ENCODE measurements around the gene DUSP2. TPM values are rescaled to one million over a fixed set of nuclear protein-coding genes. Genes with fewer than 3 reads are reported as not detected.

The DUSP2 gene
- total and polyA plus RNA-seq, 7 donors, result 0.64 to 5.8 (median 2.4) TPM

- H3K36me3 ChIP-seq (ENCODE audit: insufficient read depth in 1 of 2, low read depth in 1 of 2), result no peaks in the 10 kb centered on the region
- H3K27me3 ChIP-seq (ENCODE audit: insufficient read depth in 3 of 3, low read length in 2 of 3), result no peaks in the 10 kb centered on the region
- H3K9me3 ChIP-seq, result peaks cover 4% of the 10 kb centered on the region
- TF ChIP-seq, protein P1, sequence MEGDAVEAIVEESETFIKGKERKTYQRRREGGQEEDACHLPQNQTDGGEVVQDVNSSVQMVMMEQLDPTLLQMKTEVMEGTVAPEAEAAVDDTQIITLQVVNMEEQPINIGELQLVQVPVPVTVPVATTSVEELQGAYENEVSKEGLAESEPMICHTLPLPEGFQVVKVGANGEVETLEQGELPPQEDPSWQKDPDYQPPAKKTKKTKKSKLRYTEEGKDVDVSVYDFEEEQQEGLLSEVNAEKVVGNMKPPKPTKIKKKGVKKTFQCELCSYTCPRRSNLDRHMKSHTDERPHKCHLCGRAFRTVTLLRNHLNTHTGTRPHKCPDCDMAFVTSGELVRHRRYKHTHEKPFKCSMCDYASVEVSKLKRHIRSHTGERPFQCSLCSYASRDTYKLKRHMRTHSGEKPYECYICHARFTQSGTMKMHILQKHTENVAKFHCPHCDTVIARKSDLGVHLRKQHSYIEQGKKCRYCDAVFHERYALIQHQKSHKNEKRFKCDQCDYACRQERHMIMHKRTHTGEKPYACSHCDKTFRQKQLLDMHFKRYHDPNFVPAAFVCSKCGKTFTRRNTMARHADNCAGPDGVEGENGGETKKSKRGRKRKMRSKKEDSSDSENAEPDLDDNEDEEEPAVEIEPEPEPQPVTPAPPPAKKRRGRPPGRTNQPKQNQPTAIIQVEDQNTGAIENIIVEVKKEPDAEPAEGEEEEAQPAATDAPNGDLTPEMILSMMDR (IDR thresholded peaks at IDR 0.05), result no peak
- intact Hi-C loops (cut with DNase I), result no loop called here
- 74 to 81% (median 79%) methylated on average over 9 of the region's 9 CpGs for WGBS, 3 donors
- no peaks in the 10 kb centered on the region for H3K4me1 ChIP-seq
- DNase-seq (no peak), ATAC-seq (no peak)
- H3K27ac ChIP-seq, result no peak overlapping the region
- no peak overlapping the region for H3K4me3 ChIP-seq
Observed at GRCh38 chr2:96106991-96107707, 38.1 kb downstream of the DUSP2 start.

DNA sequence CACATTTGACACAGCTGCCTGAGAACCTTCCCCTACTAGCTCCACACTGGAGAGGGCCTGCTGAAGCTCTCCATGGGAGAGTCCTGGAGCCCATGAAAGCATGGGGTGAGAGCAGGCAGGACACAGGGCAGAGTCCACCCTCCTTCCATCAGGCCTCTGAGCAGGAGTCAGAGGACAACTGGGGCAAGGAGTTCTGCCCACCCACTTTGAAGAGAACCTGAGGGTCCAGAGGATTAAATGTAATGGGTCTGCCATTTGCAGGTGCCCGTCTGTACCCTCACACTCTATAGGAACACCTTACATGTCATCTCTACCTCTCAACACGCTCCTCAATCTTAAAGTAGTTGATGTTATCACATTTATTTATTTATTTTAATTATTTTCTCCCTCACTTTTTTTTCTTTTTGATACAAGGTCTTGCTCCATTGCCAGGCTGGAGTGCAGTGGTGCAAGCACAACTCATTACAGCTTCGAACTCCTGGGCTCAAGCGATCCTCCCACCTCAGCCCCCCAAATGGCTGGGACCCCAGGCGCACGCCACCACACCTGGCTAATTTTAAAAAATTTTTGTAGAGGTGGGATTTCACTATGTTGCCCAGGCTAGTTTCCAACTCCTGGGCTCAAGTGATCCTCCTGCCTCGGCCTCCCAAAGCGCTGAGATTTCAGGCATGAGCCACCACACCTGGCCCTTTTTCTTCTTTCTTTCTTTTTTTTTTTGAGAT, 39.1 kb downstream of the DUSP2 start:
- ATAC-seq (no peak), DNase-seq (no peak)
- intact Hi-C loops (cut with DNase I), result no loop called here
- H3K36me3 ChIP-seq (ENCODE audit: insufficient read depth in 1 of 2, low read depth in 1 of 2), result no peaks in the 10 kb centered on the region
- no peaks in the 10 kb centered on the region for H3K4me1 ChIP-seq
- peaks cover 4% of the 10 kb centered on the region for H3K9me3 ChIP-seq
- WGBS, 3 donors, result 98 to 99% (median 98%) methylated on average over 8 of the region's 8 CpGs
- no peaks in the 10 kb centered on the region for H3K27me3 ChIP-seq (ENCODE audit: insufficient read depth in 3 of 3, low read length in 2 of 3)
- TF ChIP-seq, protein P1 (IDR thresholded peaks at IDR 0.05), result no peak
- H3K4me3 ChIP-seq, result no peak overlapping the region
- H3K27ac ChIP-seq, result no peak overlapping the region

DNA sequence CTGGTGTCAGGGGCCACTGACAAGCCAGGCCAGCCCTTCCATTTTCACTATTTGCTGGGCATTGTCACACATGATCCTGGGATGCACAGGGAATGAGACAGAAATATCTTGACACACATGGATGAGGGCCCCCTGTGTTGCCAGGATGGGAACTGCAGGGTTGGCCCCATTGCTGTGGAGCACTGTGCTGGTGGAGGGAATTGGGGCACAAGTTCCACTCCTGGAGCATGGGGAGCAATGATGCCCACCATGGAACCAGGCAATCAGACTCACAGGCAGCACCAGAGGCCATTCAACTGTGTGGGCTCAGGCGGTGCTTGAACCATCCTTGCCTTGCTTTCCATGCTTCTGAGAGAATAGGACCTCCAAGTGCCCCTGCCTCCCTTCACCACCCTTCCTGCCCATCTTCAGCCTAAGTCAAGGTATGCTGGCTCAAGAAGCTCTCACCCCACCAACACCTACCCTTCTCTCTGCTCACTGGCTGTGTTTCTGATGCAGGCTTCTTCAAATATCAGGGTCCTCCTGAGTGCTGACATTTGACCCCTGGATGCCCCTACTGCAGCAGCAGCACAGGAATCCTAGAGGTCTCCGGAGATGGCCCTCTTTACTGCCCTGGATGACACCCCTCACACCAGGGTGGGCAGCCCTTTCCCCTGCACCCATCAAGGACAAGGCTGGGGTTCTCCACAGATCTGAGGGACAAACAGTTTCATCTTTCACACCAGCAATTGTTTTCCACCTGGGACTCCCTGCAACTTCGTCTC, 39.9 kb downstream of the DUSP2 start:
- H3K4me1 ChIP-seq, result no peaks in the 10 kb centered on the region
- peaks cover 4% of the 10 kb centered on the region for H3K9me3 ChIP-seq
- WGBS, 3 donors, result 91 to 96% (median 94%) methylated on average over 3 of the region's 3 CpGs
- no peak overlapping the region for H3K27ac ChIP-seq
- no peak overlapping the region for H3K4me3 ChIP-seq
- ATAC-seq (no peak), DNase-seq (no peak)
- TF ChIP-seq, protein P1 (IDR thresholded peaks at IDR 0.05), result no peak
- H3K36me3 ChIP-seq (ENCODE audit: insufficient read depth in 1 of 2, low read depth in 1 of 2), result no peaks in the 10 kb centered on the region
- intact Hi-C loops (cut with DNase I), result no loop called here
- H3K27me3 ChIP-seq (ENCODE audit: insufficient read depth in 3 of 3, low read length in 2 of 3), result no peaks in the 10 kb centered on the region

- H3K27ac ChIP-seq, result no peak overlapping the region
- no peak for ATAC-seq
- H3K4me1 ChIP-seq, result no peaks in the 10 kb centered on the region
- TF ChIP-seq, protein P1 (IDR thresholded peaks at IDR 0.05), result no peak
- no peak overlapping the region for H3K4me3 ChIP-seq
- no peaks in the 10 kb centered on the region for H3K36me3 ChIP-seq (ENCODE audit: insufficient read depth in 1 of 2, low read depth in 1 of 2)
- H3K27me3 ChIP-seq (ENCODE audit: insufficient read depth in 3 of 3, low read length in 2 of 3), result no peaks in the 10 kb centered on the region
- no peak for DNase-seq
- WGBS, 3 donors, result 90 to 93% (median 91%) methylated on average over 6 of the region's 6 CpGs
- H3K9me3 ChIP-seq, result peaks cover 4% of the 10 kb centered on the region
- intact Hi-C loops (cut with DNase I), result no loop called here
Observed at GRCh38 chr2:96104487-96104861, 40.8 kb downstream of the DUSP2 start.
